Astrocyte of the cerebellum (primary cell): ENCODE measurements around the gene ZNF225.

Experiments
- DNase-seq: peaks from one replicate; pipeline ENCODE4 v3.0.0-alpha.2; 2011; ENCODE audit warnings: low read depth
- H3K4me3 ChIP-seq: 2 replicates; pipeline ENCODE4 v1.5.1; 2011; ENCODE audit warnings: mild to moderate bottlenecking, low read depth, low read length, moderate library complexity
- CTCF ChIP-seq: IDR thresholded peaks from 2 replicates; pipeline ENCODE4 v1.5.1; 2012; ENCODE audit warnings: low read length, low read depth, moderate library complexity, mild to moderate bottlenecking; ENCODE audit errors: missing control alignments
- in situ Hi-C: cut with HindIII; loops from 2 replicates; pipeline ENCODE4 v1.10.0; 2017; ENCODE audit warnings: low sequenced_read_pairs

Gene ZNF225

DNA sequence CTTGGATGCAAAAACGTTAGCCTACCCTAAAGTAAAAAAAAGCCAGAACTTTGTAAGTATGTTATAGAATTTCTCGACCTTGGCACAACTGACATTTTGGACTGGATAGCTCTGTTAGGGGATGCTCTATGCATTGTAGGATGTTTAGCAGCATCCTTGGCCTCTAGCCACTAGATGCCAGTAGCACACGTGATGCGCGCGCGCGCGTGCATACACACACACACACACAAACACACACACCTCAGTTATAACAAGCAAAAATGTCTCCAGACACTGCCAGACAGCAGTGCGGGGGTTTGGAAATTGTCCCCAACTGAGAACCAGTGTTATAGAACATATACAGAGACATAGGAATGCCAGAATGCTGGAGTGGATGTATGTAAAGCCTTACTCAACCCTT lies 68.9 kb downstream of the ZNF225 start:
- TF ChIP-seq CTCF, result no peak
- no peak overlapping the region for H3K4me3 ChIP-seq
- no peak for DNase-seq
- in situ Hi-C loops, result no loop called here
